ENCODE data around the gene OR6C76. TPM values are rescaled to one million over a fixed set of nuclear protein-coding genes. Genes with fewer than 3 reads are reported as not detected.

The OR6C76 gene
- total and polyA plus RNA-seq, 2 experiments from 2014 or later = not detected

DNA sequence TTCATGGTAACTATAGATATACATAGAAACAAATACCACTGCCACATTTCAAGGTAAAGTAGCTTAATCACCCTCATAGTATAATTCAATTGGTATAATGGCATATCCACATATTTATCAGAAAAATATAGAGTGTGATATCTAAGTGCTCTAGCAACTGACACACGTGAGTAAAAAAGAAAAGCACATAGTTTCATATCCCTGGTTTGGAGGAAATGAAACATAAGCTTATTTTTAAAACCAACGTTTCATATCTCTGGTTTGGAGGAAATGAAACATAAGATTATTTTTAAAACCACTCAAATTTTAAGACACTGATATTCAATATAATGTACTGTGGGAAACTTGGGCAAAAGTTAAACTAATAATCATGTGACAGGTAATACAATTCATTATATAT is 41.8 kb downstream of the OR6C76 start:
- no peak for TF ChIP-seq CTCF (IDR thresholded peaks at IDR 0.05; ENCODE audit: low read depth, low read length)
- no peaks in the 10 kb centered on the region for H3K27me3 ChIP-seq
- no peak overlapping the region for H3K4me3 ChIP-seq
- no peaks in the 10 kb centered on the region for H3K4me1 ChIP-seq (ENCODE audit: low read depth)
- DNase-seq (ENCODE audit: low read depth in 1 of 2, low spot score in 1 of 2) = no peak
- no peak overlapping the region for H3K27ac ChIP-seq
- no peaks in the 10 kb centered on the region for H3K9me3 ChIP-seq (ENCODE audit: low read depth)
- H3K36me3 ChIP-seq = no peaks in the 10 kb centered on the region

- Histone ChIP-seq H3K4me1 (ENCODE audit: low read depth) (no peaks in the 10 kb centered on the region), H3K36me3 (no peaks in the 10 kb centered on the region), H3K27ac (no peak overlapping the region), H3K9me3 (ENCODE audit: low read depth) (no peaks in the 10 kb centered on the region), H3K27me3 (no peaks in the 10 kb centered on the region), H3K4me3 (no peak overlapping the region)
- DNase-seq (ENCODE audit: low read depth in 1 of 2, low spot score in 1 of 2) = no peak
- no peak for TF ChIP-seq CTCF (IDR thresholded peaks at IDR 0.05; ENCODE audit: low read depth, low read length)
Measured at GRCh38 chr12:55469291-55469690, 43.2 kb downstream of the OR6C76 start.

DNA sequence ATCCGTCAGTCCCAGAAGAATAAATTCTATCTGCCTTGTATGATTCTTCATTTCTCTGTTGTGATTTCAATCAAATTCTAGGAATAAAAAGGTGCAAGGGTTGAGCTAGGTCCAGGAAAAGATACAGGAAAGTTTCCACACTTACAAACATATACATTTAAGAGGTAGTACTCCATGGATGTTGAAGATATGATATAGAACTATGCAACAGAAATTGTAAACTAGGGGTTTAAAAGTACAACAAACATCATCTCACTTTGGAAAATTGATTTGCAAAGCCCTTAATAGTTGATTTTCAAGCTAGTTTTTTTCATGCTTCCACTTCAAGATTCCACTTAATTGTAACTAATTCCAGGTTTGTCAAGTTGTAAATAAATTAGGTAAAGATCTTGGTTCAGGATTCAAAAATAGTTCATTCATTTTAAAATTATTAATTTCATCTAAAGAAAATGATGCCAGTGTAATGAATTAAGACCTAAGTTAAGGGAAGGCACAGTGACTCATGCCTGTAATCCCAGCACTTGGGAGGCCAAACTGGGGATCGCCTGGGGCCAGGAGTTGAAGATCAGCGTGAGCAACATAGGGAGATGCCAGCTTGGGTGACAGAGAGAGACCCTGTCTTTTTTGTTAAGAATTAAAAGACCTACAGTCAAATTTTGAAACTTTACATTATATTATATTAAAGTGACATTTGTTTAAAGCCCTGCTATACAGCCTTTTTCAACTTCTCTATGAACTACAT is 44.2 kb downstream of the OR6C76 start, which contains the start of gene OR6C70:
Gene OR6C70 (minus strand): TSS at position 51 of the 742 bp plus-strand sequence. CDS start 0 bp downstream, at position 51.
- no peak for TF ChIP-seq CTCF (IDR thresholded peaks at IDR 0.05; ENCODE audit: low read depth, low read length)
- Histone ChIP-seq H3K27me3 (no peaks in the 10 kb centered on the region), H3K9me3 (ENCODE audit: low read depth) (no peaks in the 10 kb centered on the region), H3K36me3 (no peaks in the 10 kb centered on the region), H3K4me3 (no peak within 1 kb of the TSS), H3K4me1 (ENCODE audit: low read depth) (no peaks in the 10 kb centered on the region), H3K27ac (no peak within 1 kb of the TSS)
- DNase-seq (ENCODE audit: low read depth in 1 of 2, low spot score in 1 of 2) = no peak

- Histone ChIP-seq H3K27ac (no peak overlapping the region), H3K36me3 (no peaks in the 10 kb centered on the region), H3K4me3 (no peak overlapping the region), H3K4me1 (ENCODE audit: low read depth) (no peaks in the 10 kb centered on the region), H3K9me3 (ENCODE audit: low read depth) (no peaks in the 10 kb centered on the region), H3K27me3 (no peaks in the 10 kb centered on the region)
- no peak for TF ChIP-seq CTCF (IDR thresholded peaks at IDR 0.05; ENCODE audit: low read depth, low read length)
- DNase-seq (ENCODE audit: low read depth in 1 of 2, low spot score in 1 of 2) = no peak
Measured at GRCh38 chr12:55472264-55472663, 46.2 kb downstream of the OR6C76 start.

Other genes with a start within 250 kb of the OR6C76 start
- not detected in 2 replicates for gene OR10A7, start 205.2 kb upstream of the OR6C76 start, total RNA-seq
- gene OR10A7, start 205.2 kb upstream of the OR6C76 start, polyA plus RNA-seq = not detected in 2 replicates
- gene OR6C74, start 181.6 kb upstream of the OR6C76 start, total RNA-seq = not detected in 2 replicates
- gene OR6C74, start 181.6 kb upstream of the OR6C76 start, polyA plus RNA-seq = not detected in 2 replicates
- gene OR6C6, start 129.7 kb upstream of the OR6C76 start, total RNA-seq = not detected in 2 replicates
- not detected in 2 replicates for gene OR6C6, start 129.7 kb upstream of the OR6C76 start, polyA plus RNA-seq
- not detected in 2 replicates for gene OR6C1, start 111.9 kb upstream of the OR6C76 start, total RNA-seq
- gene OR6C1, start 111.9 kb upstream of the OR6C76 start, polyA plus RNA-seq = not detected in 2 replicates
- not detected in 2 replicates for gene OR6C3, start 95.5 kb upstream of the OR6C76 start, total RNA-seq
- gene OR6C3, start 95.5 kb upstream of the OR6C76 start, polyA plus RNA-seq = not detected in 2 replicates
- gene OR6C75, start 63.3 kb upstream of the OR6C76 start, total RNA-seq = not detected in 2 replicates
- gene OR6C75, start 63.3 kb upstream of the OR6C76 start, polyA plus RNA-seq = not detected in 2 replicates
- gene OR6C65, start 25.7 kb upstream of the OR6C76 start, total RNA-seq = not detected in 2 replicates
- not detected in 2 replicates for gene OR6C65, start 25.7 kb upstream of the OR6C76 start, polyA plus RNA-seq
- not detected in 2 replicates for gene OR6C2, start 17.8 kb downstream of the OR6C76 start, total RNA-seq
- gene OR6C2, start 17.8 kb downstream of the OR6C76 start, polyA plus RNA-seq = not detected in 2 replicates
- gene OR6C70, start 43.9 kb downstream of the OR6C76 start, total RNA-seq = not detected in 2 replicates
- gene OR6C70, start 43.9 kb downstream of the OR6C76 start, polyA plus RNA-seq = not detected in 2 replicates
- not detected in 2 replicates for gene OR6C68, start 66.1 kb downstream of the OR6C76 start, total RNA-seq
- gene OR6C68, start 66.1 kb downstream of the OR6C76 start, polyA plus RNA-seq = not detected in 2 replicates
- not detected in 2 replicates for gene OR6C4, start 123.3 kb downstream of the OR6C76 start, total RNA-seq
- not detected in 2 replicates for gene OR6C4, start 123.3 kb downstream of the OR6C76 start, polyA plus RNA-seq
- gene OR2AP1, start 146.2 kb downstream of the OR6C76 start, total RNA-seq = not detected in 2 replicates
- gene OR2AP1, start 146.2 kb downstream of the OR6C76 start, polyA plus RNA-seq = not detected in 2 replicates
- not detected in 2 replicates for gene OR10P1, start 210.6 kb downstream of the OR6C76 start, total RNA-seq
- gene OR10P1, start 210.6 kb downstream of the OR6C76 start, polyA plus RNA-seq = not detected in 2 replicates